HepG2 (cell line): ENCODE measurements around the gene SERPINF2. TPM values are rescaled to one million over a fixed set of nuclear protein-coding genes. Genes with fewer than 3 reads are reported as not detected.

Experiments used
- CEBPG ChIP-seq: IDR thresholded peaks from 2 replicates; pipeline ENCODE4 v1.6.1; 2016
- CREBL2 ChIP-seq: sonication (generic); formaldehyde crosslinking; IDR thresholded peaks from 2 replicates; pipeline ENCODE4 v1.8.1; 2023; ENCODE audit warnings: missing genetic modification reagents, mild to moderate bottlenecking, borderline replicate concordance
- DR1 ChIP-seq: sonication (generic); formaldehyde crosslinking; IDR thresholded peaks from 2 replicates; pipeline ENCODE4 v1.8.0; 2021; ENCODE audit warnings: mild to moderate bottlenecking, missing genetic modification reagents, inconsistent platforms
- GPN1 ChIP-seq: sonication (generic); formaldehyde crosslinking; IDR thresholded peaks from 2 replicates; pipeline ENCODE4 v1.5.1; 2020; ENCODE audit warnings: missing genetic modification reagents, borderline replicate concordance
- GTF3A ChIP-seq: sonication (generic); formaldehyde crosslinking; conservative IDR thresholded peaks from 2 replicates; pipeline ENCODE4 v1.4.0; 2020; ENCODE audit warnings: mild to moderate bottlenecking, missing genetic modification reagents
- KDM4B ChIP-seq: sonication (generic); formaldehyde crosslinking; IDR thresholded peaks from 2 replicates; pipeline ENCODE4 v1.4.0; 2020; ENCODE audit warnings: missing genetic modification reagents
- MAFF ChIP-seq: IDR thresholded peaks from 2 replicates; pipeline ENCODE4 v1.6.1; 2011; ENCODE audit warnings: low read depth, low read length, improper control_type of control experiment
- MED1 ChIP-seq: sonication (generic); formaldehyde crosslinking; IDR thresholded peaks from 2 replicates; pipeline ENCODE4 v1.4.0; 2020; ENCODE audit warnings: missing genetic modification reagents
- MIER2 ChIP-seq: IDR thresholded peaks from 2 replicates; pipeline ENCODE4 v1.6.1; 2016; ENCODE audit warnings: missing biosample characterization, missing genetic modification reagents
- RARG ChIP-seq: sonication (generic); formaldehyde crosslinking; IDR thresholded peaks from 2 replicates; pipeline ENCODE4 v1.4.0; 2020; ENCODE audit warnings: low read depth, mild to moderate bottlenecking, missing genetic modification reagents
- SETDB1 ChIP-seq: sonication (generic); formaldehyde crosslinking; IDR thresholded peaks from 2 replicates; pipeline ENCODE4 v1.5.1; 2020; ENCODE audit warnings: missing genetic modification reagents, mild to moderate bottlenecking, borderline replicate concordance
- SSRP1 ChIP-seq: IDR thresholded peaks from 2 replicates; pipeline ENCODE4 v1.6.1; 2016; ENCODE audit warnings: control low read depth
- TGIF2 ChIP-seq: IDR thresholded peaks from 2 replicates; pipeline ENCODE4 v1.6.1; 2016; ENCODE audit warnings: control low read depth, missing compliant biosample characterization
- YEATS2 ChIP-seq: sonication (generic); formaldehyde crosslinking; IDR thresholded peaks from 2 replicates; pipeline ENCODE4 v1.4.0; 2020; ENCODE audit warnings: missing genetic modification reagents, borderline replicate concordance
- ZBTB4 ChIP-seq: sonication (generic); formaldehyde crosslinking; IDR thresholded peaks from 2 replicates; pipeline ENCODE4 v1.4.0; 2020; ENCODE audit warnings: missing genetic modification reagents, mild to moderate bottlenecking, borderline replicate concordance
- ZNF326 ChIP-seq: sonication (generic); formaldehyde crosslinking; IDR thresholded peaks from 2 replicates; pipeline ENCODE4 v1.4.0; 2020; ENCODE audit warnings: missing genetic modification reagents, borderline replicate concordance
- ZNF335 ChIP-seq: sonication (generic); formaldehyde crosslinking; IDR thresholded peaks from 2 replicates; pipeline ENCODE4 v1.4.0; 2020; ENCODE audit warnings: missing genetic modification reagents
- ZNF430 ChIP-seq: sonication (generic); formaldehyde crosslinking; IDR thresholded peaks from 2 replicates; pipeline ENCODE4 v1.9.0; 2021; ENCODE audit warnings: mild to moderate bottlenecking, missing genetic modification reagents
- ZNF543 ChIP-seq: sonication (generic); formaldehyde crosslinking; IDR thresholded peaks from 2 replicates; pipeline ENCODE4 v1.4.0; 2020; ENCODE audit warnings: mild to moderate bottlenecking, missing genetic modification reagents
- ZNF557 ChIP-seq: sonication (generic); formaldehyde crosslinking; IDR thresholded peaks from 2 replicates; pipeline ENCODE4 v1.4.0; 2020; ENCODE audit warnings: missing genetic modification reagents
- ZNF574 ChIP-seq: sonication (generic); formaldehyde crosslinking; IDR thresholded peaks from 2 replicates; pipeline ENCODE4 v1.4.0; 2020; ENCODE audit warnings: missing genetic modification reagents
- ZNF639 ChIP-seq: conservative IDR thresholded peaks from 2 replicates; pipeline ENCODE4 v1.6.1; 2018; ENCODE audit warnings: missing genetic modification reagents
- ZNF703 ChIP-seq: sonication (generic); formaldehyde crosslinking; IDR thresholded peaks from 2 replicates; pipeline ENCODE4 v1.5.1; 2020; ENCODE audit warnings: missing genetic modification reagents, mild to moderate bottlenecking, moderate library complexity, borderline replicate concordance
- ZNF777 ChIP-seq: sonication (generic); formaldehyde crosslinking; IDR thresholded peaks from 2 replicates; pipeline ENCODE4 v1.4.0; 2020; ENCODE audit warnings: missing genetic modification reagents
- ZNF878 ChIP-seq: sonication (generic); formaldehyde crosslinking; IDR thresholded peaks from 2 replicates; pipeline ENCODE4 v1.8.1; 2023; ENCODE audit warnings: mild to moderate bottlenecking, missing genetic modification reagents, moderate library complexity
- polyA plus RNA-seq, 8 experiments: library from polyadenylated mRNA; depleted of rRNA in 3 of 8; stranded (reverse) in 7 of 8; unstranded in 1 of 8; fragments of >200 nt; fragmentation: Illumina TruSeq in 4 of 8; extraction: Trizol in 4 of 8; gene quantifications; 2 replicates each; pipeline versions ENCODE4 v1.2.1 to v1.2.3, GENCODE V29; 2011 to 2016; ENCODE audit warnings: low read depth in 4 of 8, missing spikeins in 1 of 8, mixed read lengths in 1 of 8; ENCODE audit not compliant: insufficient read depth in 1 of 8
- total RNA-seq, 5 experiments: library from RNA; depleted of rRNA; stranded (reverse); fragments of >200 nt; fragmentation: Illumina TruSeq; extraction: Trizol; gene quantifications; 2 replicates each; pipeline ENCODE4 v1.2.3, GENCODE V29; 2016; ENCODE audit warnings: low read depth in 1 of 5

SERPINF2 gene
- total and polyA plus RNA-seq, 2 of the 13 experiments (the other 11 are each of a cell fraction or from before 2014, with no cell fraction given) = 309 to 548 TPM

GRCh38 chr17:1724869-1725641 is 17.6 kb upstream of the SERPINF2 start (continued):
- TF ChIP-seq ZNF574 (CRISPR knock-in tag) = peak; percentile 94
- TF ChIP-seq CREBL2 (CRISPR knock-in tag) = peak; percentile 56; the same call in 1 of the 2 replicates
- no peak for TF ChIP-seq ZNF878
- TF ChIP-seq CEBPG (CRISPR knock-in tag) = no peak
- TF ChIP-seq GTF3A (CRISPR knock-in tag) = no peak
- no peak for TF ChIP-seq MAFF
- TF ChIP-seq ZNF777 (CRISPR knock-in tag) = no peak
- no peak; the same call in 1 of the 2 replicates for TF ChIP-seq MED1 (CRISPR knock-in tag)
- peak; percentile 46; the same call in 1 of the 2 replicates for TF ChIP-seq ZNF543 (CRISPR knock-in tag)
- no peak for TF ChIP-seq DR1 (CRISPR knock-in tag)
- TF ChIP-seq KDM4B (CRISPR knock-in tag) = no peak
- TF ChIP-seq ZNF430 = no peak
- no peak for TF ChIP-seq ZNF335
- TF ChIP-seq SSRP1 (CRISPR knock-in tag) = no peak
- no peak for TF ChIP-seq RARG (CRISPR knock-in tag)
- TF ChIP-seq GPN1 (CRISPR knock-in tag) = no peak
- no peak for TF ChIP-seq ZNF557 (CRISPR knock-in tag)
- 0 out of 2 replicates have a peak, but pooled peaks have one; percentile 52 for TF ChIP-seq ZBTB4 (CRISPR knock-in tag)
- TF ChIP-seq ZNF639 = no peak
- no peak for TF ChIP-seq ZNF703 (CRISPR knock-in tag)
- no peak for TF ChIP-seq SETDB1 (CRISPR knock-in tag)
- TF ChIP-seq TGIF2 = no peak
- TF ChIP-seq YEATS2 = no peak
- no peak for TF ChIP-seq ZNF326 (CRISPR knock-in tag)
- no peak for TF ChIP-seq MIER2 (CRISPR knock-in tag)
